Endothelial cell of umbilical vein (primary cell): ENCODE measurements around the gene KIF3A. TPM values are rescaled to one million over a fixed set of nuclear protein-coding genes. Genes with fewer than 3 reads are reported as not detected.

ENCODE experiments used
- BruUV-seq: library from RNA; stranded (reverse); fragments of 400-500 nt; replicated peaks from 2 replicates; lab custom pipeline; 2021; lab: Mats Ljungman, UMichigan
- CTCF ChIA-PET: fragments of 300-600, 350-600 bp; sonication (Branson Sonifier 250); formaldehyde crosslinking; loops from one replicate; lab custom pipeline; 2021; ENCODE audit warnings: antibody characterized with exemption, inconsistent platforms; lab: Charles Lee
- POLR2A ChIA-PET: fragments of 300-600, 350-600 bp; sonication (Branson Sonifier 250); formaldehyde crosslinking; loops from one replicate; lab custom pipeline; 2021; ENCODE audit warnings: antibody characterized with exemption, inconsistent platforms; lab: Charles Lee
- DNase-seq: peaks from one replicate; pipeline ENCODE4 v3.0.0-alpha.2; 2011; ENCODE audit warnings: low read depth, low spot score
- FAIRE-seq: peaks from 2 replicates; lab custom pipeline; 2011; peaks lifted over from hg19 to GRCh38; lab: Jason Lieb, UNC
- H2AFZ ChIP-seq: 2 replicates; pipeline ENCODE4 v1.6.0; 2012; ENCODE audit warnings: low read depth, low read length, control low read depth, inconsistent platforms
- H3K27ac ChIP-seq: 2 replicates; pipeline ENCODE4 v1.5.1; 2011; ENCODE audit warnings: low read depth, mild to moderate bottlenecking, control low read depth, low read length, moderate library complexity; ENCODE audit not compliant: insufficient read depth
- H3K27me3 ChIP-seq, 2 experiments: 2 replicates each; pipeline versions ENCODE4 v1.6.0 to v1.6.1; 2011; ENCODE audit warnings: low read length in 2 of 2, mixed read lengths in 1 of 2; ENCODE audit not compliant: control insufficient read depth in 2 of 2, insufficient read depth in 2 of 2
- H3K36me3 ChIP-seq, 2 experiments: 2 replicates in 1 of 2; 3 replicates in 1 of 2; pipeline ENCODE4 v1.5.1; 2011; ENCODE audit warnings: low read length in 2 of 2, mild to moderate bottlenecking in 1 of 2, moderate library complexity in 1 of 2; ENCODE audit not compliant: control insufficient read depth in 2 of 2, insufficient read depth in 2 of 2; ENCODE audit errors: extremely low read depth in 1 of 2
- H3K4me1 ChIP-seq: 3 replicates; pipeline ENCODE4 v1.5.1; 2011; ENCODE audit warnings: mild to moderate bottlenecking, low read length; ENCODE audit not compliant: control insufficient read depth, insufficient read depth; ENCODE audit errors: extremely low read depth
- H3K4me2 ChIP-seq: 2 replicates; pipeline ENCODE4 v1.6.1; 2011; ENCODE audit warnings: low read length, control low read depth, mixed read lengths; ENCODE audit not compliant: insufficient read depth
- H3K4me3 ChIP-seq, 3 experiments: fragments of 200-600 bp in 1 of 3; sonication (generic), shearing (Covaris generic) in 1 of 3; replicated peaks in 1 of 3; 2 replicates each; pipeline ENCODE4 v1.5.1; 2011 to 2016; ENCODE audit warnings: control low read depth in 3 of 3, low read length in 3 of 3, mild to moderate bottlenecking in 2 of 3, inconsistent platforms in 1 of 3, low read depth in 1 of 3, moderate library complexity in 1 of 3; ENCODE audit not compliant: insufficient read depth in 1 of 3
- H3K79me2 ChIP-seq: 2 replicates; pipeline ENCODE4 v1.6.0; 2012; ENCODE audit warnings: low read length, inconsistent platforms; ENCODE audit not compliant: control insufficient read depth, insufficient read depth
- H3K9ac ChIP-seq: replicated peaks from 2 replicates; pipeline ENCODE3; 2011; ENCODE audit warnings: low read length, control low read depth; ENCODE audit not compliant: insufficient read depth; ENCODE audit errors: extremely low read depth
- H3K9me1 ChIP-seq: replicated peaks from 3 replicates; pipeline ENCODE4 v1.6.0; 2011; ENCODE audit warnings: mild to moderate bottlenecking, low read length; ENCODE audit not compliant: control insufficient read depth, insufficient read depth; ENCODE audit errors: extremely low read depth
- H3K9me3 ChIP-seq: replicated peaks from 2 replicates; pipeline ENCODE4 v1.5.1; 2012; ENCODE audit warnings: low read length, inconsistent platforms; ENCODE audit not compliant: control insufficient read depth, insufficient read depth
- H4K20me1 ChIP-seq: replicated peaks from 2 replicates; pipeline ENCODE3; 2011; ENCODE audit warnings: mild to moderate bottlenecking, low read length; ENCODE audit not compliant: control insufficient read depth, insufficient read depth; ENCODE audit errors: extremely low read depth
- EZH2 ChIP-seq: IDR thresholded peaks from 2 replicates; pipeline ENCODE4 v1.6.1; 2012; ENCODE audit warnings: borderline replicate concordance, low read depth, mild to moderate bottlenecking, moderate library complexity, low read length, inconsistent platforms; ENCODE audit not compliant: severe bottlenecking
- FOS ChIP-seq: IDR thresholded peaks from 2 replicates; pipeline ENCODE4 v1.6.1; 2011; ENCODE audit warnings: mild to moderate bottlenecking, low read length, moderate library complexity, borderline replicate concordance; ENCODE audit not compliant: insufficient read depth
- GATA2 ChIP-seq: IDR thresholded peaks from 2 replicates; pipeline ENCODE4 v1.7.0; 2011; ENCODE audit warnings: low read depth, mild to moderate bottlenecking, moderate library complexity, mixed read lengths, low read length; ENCODE audit not compliant: insufficient read length, insufficient read depth
- JUN ChIP-seq: IDR thresholded peaks from 2 replicates; pipeline ENCODE4 v1.6.1; 2011; ENCODE audit warnings: borderline replicate concordance, low read depth; ENCODE audit not compliant: insufficient read length, insufficient read depth
- MYC ChIP-seq: IDR thresholded peaks from one replicate; pipeline ENCODE4 v1.6.1; 2011; ENCODE audit warnings: mild to moderate bottlenecking, low read depth, low read length
- POLR2A ChIP-seq: IDR thresholded peaks from 2 replicates; pipeline ENCODE4 v1.6.1; 2012; ENCODE audit warnings: low read depth, mild to moderate bottlenecking, control low read depth, low read length
- POLR2AphosphoS5 ChIP-seq: IDR thresholded peaks from 2 replicates; pipeline ENCODE4 v1.6.1; 2012; ENCODE audit warnings: low read depth, mild to moderate bottlenecking, control low read depth, low read length, moderate library complexity; ENCODE audit not compliant: insufficient read depth
- dilution Hi-C: fragments of 300-500 bp; cut with MboI; formaldehyde crosslinking; loops from one replicate; pipeline ENCODE4 v1.15.0; 2019; ENCODE audit warnings: low sequenced_read_pairs; ENCODE audit not compliant: extremely low pct_ligation_motif_present
- intact Hi-C: fragments of 100-400 bp; cut with micrococcal nuclease; formaldehyde crosslinking; loops from one replicate; pipeline ENCODE4 v1.10.0; 2022
- polyA plus RNA-seq, 4 experiments: library from polyadenylated mRNA; depleted of rRNA in 3 of 4; stranded (reverse) in 3 of 4; unstranded in 1 of 4; fragments of >200 nt; gene quantifications; 2 replicates each; pipeline versions ENCODE4 v1.2.1 to v1.2.3, GENCODE V29; 2011 to 2012; ENCODE audit warnings: missing spikeins in 1 of 4
- total RNA-seq: library from RNA; stranded (reverse); gene quantifications from 2 replicates; pipeline ENCODE4 v1.2.3, GENCODE V29; 2021
- TF ChIP-seq, protein P1 (sequence below): IDR thresholded peaks from 2 replicates; pipeline ENCODE4 v1.6.1; 2011; ENCODE audit not compliant: insufficient read depth, insufficient read length
- TF ChIP-seq, protein P2 (sequence below), 2 donors: IDR thresholded peaks; 1 replicate in 1 of 2; 2 replicates in 1 of 2; pipeline ENCODE4 v1.5.1; 2011; ENCODE audit warnings: low read length in 2 of 2, mild to moderate bottlenecking in 2 of 2, moderate library complexity in 2 of 2, control low read depth in 1 of 2, inconsistent platforms in 1 of 2, low read depth in 1 of 2; ENCODE audit not compliant: insufficient read depth in 1 of 2; ENCODE audit errors: extremely low read depth in 1 of 2

Gene KIF3A
- total and polyA plus RNA-seq, 2 donors (not counting 3 experiments of a cell fraction or from before 2014, with no cell fraction given), result 3.3 to 11.2 TPM

DNA sequence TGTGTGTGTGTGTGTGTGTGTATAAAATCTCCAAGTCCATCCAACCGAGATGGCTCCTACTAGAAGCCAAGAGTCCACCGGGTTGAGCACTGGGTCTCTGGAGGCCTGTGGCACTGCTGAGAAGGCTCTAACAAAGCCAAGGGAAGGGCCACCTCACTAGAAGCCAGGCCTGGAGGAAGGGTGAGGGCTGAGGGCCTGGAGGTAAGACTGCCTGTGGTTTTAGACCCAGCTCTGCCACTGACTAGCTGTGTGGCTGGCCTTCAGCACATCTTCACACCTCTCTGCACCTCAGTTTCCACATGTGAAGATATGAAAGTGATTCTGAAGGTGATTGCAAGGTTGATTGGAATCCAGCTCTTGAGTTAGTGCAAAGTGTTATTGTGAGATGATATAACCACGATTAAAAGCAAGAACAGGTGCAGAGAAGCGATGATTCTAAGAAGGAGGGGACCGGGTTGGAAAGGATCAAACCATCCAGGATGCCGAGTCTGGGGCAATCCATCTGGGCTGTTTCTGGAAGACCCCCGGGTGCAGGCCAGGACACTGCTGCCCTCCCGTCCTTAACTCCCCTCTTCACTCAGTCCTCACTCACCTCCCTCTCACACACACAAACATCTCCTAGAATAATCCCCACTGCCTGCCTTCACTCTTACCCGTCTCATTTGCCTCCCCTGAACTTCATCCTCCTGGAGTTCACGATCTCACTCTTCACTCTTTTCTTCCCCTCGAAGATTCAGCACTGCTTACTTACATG is 61.2 kb downstream of the KIF3A start:
- TF ChIP-seq JUN (no peak), MYC (no peak), FOS (no peak), EZH2 (no peak), GATA2 (no peak), POLR2AphosphoS5 (no peak), POLR2A (no peak)
- TF ChIP-seq, protein P1, sequence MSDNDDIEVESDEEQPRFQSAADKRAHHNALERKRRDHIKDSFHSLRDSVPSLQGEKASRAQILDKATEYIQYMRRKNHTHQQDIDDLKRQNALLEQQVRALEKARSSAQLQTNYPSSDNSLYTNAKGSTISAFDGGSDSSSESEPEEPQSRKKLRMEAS, result no peak
- TF ChIP-seq, protein P2, sequence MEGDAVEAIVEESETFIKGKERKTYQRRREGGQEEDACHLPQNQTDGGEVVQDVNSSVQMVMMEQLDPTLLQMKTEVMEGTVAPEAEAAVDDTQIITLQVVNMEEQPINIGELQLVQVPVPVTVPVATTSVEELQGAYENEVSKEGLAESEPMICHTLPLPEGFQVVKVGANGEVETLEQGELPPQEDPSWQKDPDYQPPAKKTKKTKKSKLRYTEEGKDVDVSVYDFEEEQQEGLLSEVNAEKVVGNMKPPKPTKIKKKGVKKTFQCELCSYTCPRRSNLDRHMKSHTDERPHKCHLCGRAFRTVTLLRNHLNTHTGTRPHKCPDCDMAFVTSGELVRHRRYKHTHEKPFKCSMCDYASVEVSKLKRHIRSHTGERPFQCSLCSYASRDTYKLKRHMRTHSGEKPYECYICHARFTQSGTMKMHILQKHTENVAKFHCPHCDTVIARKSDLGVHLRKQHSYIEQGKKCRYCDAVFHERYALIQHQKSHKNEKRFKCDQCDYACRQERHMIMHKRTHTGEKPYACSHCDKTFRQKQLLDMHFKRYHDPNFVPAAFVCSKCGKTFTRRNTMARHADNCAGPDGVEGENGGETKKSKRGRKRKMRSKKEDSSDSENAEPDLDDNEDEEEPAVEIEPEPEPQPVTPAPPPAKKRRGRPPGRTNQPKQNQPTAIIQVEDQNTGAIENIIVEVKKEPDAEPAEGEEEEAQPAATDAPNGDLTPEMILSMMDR (IDR thresholded peaks at IDR 0.05; ENCODE audit: extremely low read depth in 1 of 2, insufficient read depth in 1 of 2, low read depth in 1 of 2, low read length in 2 of 2), result no peak
- no peaks in the 10 kb centered on the region for H3K9me3 ChIP-seq
- no peaks in the 10 kb centered on the region for H4K20me1 ChIP-seq
- intact Hi-C loops (loop anchor here (1.0 kb wide), 1 partner anchor 13 kb away; no protein-coding TSS in a partner anchor), dilution Hi-C loops (no loop called here)
- no peak for DNase-seq
- H3K9me1 ChIP-seq, result no peaks in the 10 kb centered on the region
- no peaks in the 10 kb centered on the region for H3K27me3 ChIP-seq
- no TSS peak for BruUV-seq
- no peak overlapping the region for H3K27ac ChIP-seq
- H3K4me3 ChIP-seq, result no peak overlapping the region
- H3K79me2 ChIP-seq, result no peaks in the 10 kb centered on the region
- H2AFZ ChIP-seq, result no peak overlapping the region
- ChIA-PET CTCF (interaction anchor here (1.0 to 1.5 kb wide), 2 partner anchors 18 to 71 kb away, joined by 3 to 5 read pairs; partner anchors contain the start of gene CCNI2), POLR2A (no interaction called here)
- H3K4me2 ChIP-seq, result no peak overlapping the region
- H3K4me1 ChIP-seq, result peaks cover 13% of the 10 kb centered on the region
- H3K9ac ChIP-seq, result no peak overlapping the region
- no peak for FAIRE-seq
- H3K36me3 ChIP-seq, result no peaks in the 10 kb centered on the region
